Endothelial cell of umbilical vein (primary cell): ENCODE results near the gene RRM2. TPM values are rescaled to one million over a fixed set of nuclear protein-coding genes. Genes with fewer than 3 reads are reported as not detected.

Experiments used
- BruUV-seq: library from RNA; stranded (reverse); fragments of 400-500 nt; replicated peaks from 2 replicates; lab custom pipeline; 2021; lab: Mats Ljungman, UMichigan
- CTCF ChIA-PET: fragments of 300-600, 350-600 bp; sonication (Branson Sonifier 250); formaldehyde crosslinking; loops from one replicate; lab custom pipeline; 2021; ENCODE audit warnings: antibody characterized with exemption, inconsistent platforms; lab: Charles Lee
- POLR2A ChIA-PET: fragments of 300-600, 350-600 bp; sonication (Branson Sonifier 250); formaldehyde crosslinking; loops from one replicate; lab custom pipeline; 2021; ENCODE audit warnings: antibody characterized with exemption, inconsistent platforms; lab: Charles Lee
- DNase-seq: peaks from one replicate; pipeline ENCODE4 v3.0.0-alpha.2; 2011; ENCODE audit warnings: low read depth, low spot score
- FAIRE-seq: peaks from 2 replicates; lab custom pipeline; 2011; peaks lifted over from hg19 to GRCh38; lab: Jason Lieb, UNC
- H2AFZ ChIP-seq: 2 replicates; pipeline ENCODE4 v1.6.0; 2012; ENCODE audit warnings: low read depth, low read length, control low read depth, inconsistent platforms
- H3K27ac ChIP-seq: 2 replicates; pipeline ENCODE4 v1.5.1; 2011; ENCODE audit warnings: low read depth, mild to moderate bottlenecking, control low read depth, low read length, moderate library complexity; ENCODE audit not compliant: insufficient read depth
- H3K27me3 ChIP-seq, 2 experiments: 2 replicates each; pipeline versions ENCODE4 v1.6.0 to v1.6.1; 2011; ENCODE audit warnings: low read length in 2 of 2, mixed read lengths in 1 of 2; ENCODE audit not compliant: control insufficient read depth in 2 of 2, insufficient read depth in 2 of 2
- H3K36me3 ChIP-seq, 2 experiments: 2 replicates in 1 of 2; 3 replicates in 1 of 2; pipeline ENCODE4 v1.5.1; 2011; ENCODE audit warnings: low read length in 2 of 2, mild to moderate bottlenecking in 1 of 2, moderate library complexity in 1 of 2; ENCODE audit not compliant: control insufficient read depth in 2 of 2, insufficient read depth in 2 of 2; ENCODE audit errors: extremely low read depth in 1 of 2
- H3K4me1 ChIP-seq: 3 replicates; pipeline ENCODE4 v1.5.1; 2011; ENCODE audit warnings: mild to moderate bottlenecking, low read length; ENCODE audit not compliant: control insufficient read depth, insufficient read depth; ENCODE audit errors: extremely low read depth
- H3K4me2 ChIP-seq: 2 replicates; pipeline ENCODE4 v1.6.1; 2011; ENCODE audit warnings: low read length, control low read depth, mixed read lengths; ENCODE audit not compliant: insufficient read depth
- H3K4me3 ChIP-seq, 3 experiments: fragments of 200-600 bp in 1 of 3; sonication (generic), shearing (Covaris generic) in 1 of 3; replicated peaks in 1 of 3; 2 replicates each; pipeline ENCODE4 v1.5.1; 2011 to 2016; ENCODE audit warnings: control low read depth in 3 of 3, low read length in 3 of 3, mild to moderate bottlenecking in 2 of 3, inconsistent platforms in 1 of 3, low read depth in 1 of 3, moderate library complexity in 1 of 3; ENCODE audit not compliant: insufficient read depth in 1 of 3
- H3K79me2 ChIP-seq: 2 replicates; pipeline ENCODE4 v1.6.0; 2012; ENCODE audit warnings: low read length, inconsistent platforms; ENCODE audit not compliant: control insufficient read depth, insufficient read depth
- H3K9ac ChIP-seq: replicated peaks from 2 replicates; pipeline ENCODE3; 2011; ENCODE audit warnings: low read length, control low read depth; ENCODE audit not compliant: insufficient read depth; ENCODE audit errors: extremely low read depth
- H3K9me1 ChIP-seq: replicated peaks from 3 replicates; pipeline ENCODE4 v1.6.0; 2011; ENCODE audit warnings: mild to moderate bottlenecking, low read length; ENCODE audit not compliant: control insufficient read depth, insufficient read depth; ENCODE audit errors: extremely low read depth
- H3K9me3 ChIP-seq: replicated peaks from 2 replicates; pipeline ENCODE4 v1.5.1; 2012; ENCODE audit warnings: low read length, inconsistent platforms; ENCODE audit not compliant: control insufficient read depth, insufficient read depth
- H4K20me1 ChIP-seq: replicated peaks from 2 replicates; pipeline ENCODE3; 2011; ENCODE audit warnings: mild to moderate bottlenecking, low read length; ENCODE audit not compliant: control insufficient read depth, insufficient read depth; ENCODE audit errors: extremely low read depth
- CTCF ChIP-seq, 2 donors: IDR thresholded peaks; 1 replicate in 1 of 2; 2 replicates in 1 of 2; pipeline ENCODE4 v1.5.1; 2011; ENCODE audit warnings: low read length in 2 of 2, mild to moderate bottlenecking in 2 of 2, moderate library complexity in 2 of 2, control low read depth in 1 of 2, inconsistent platforms in 1 of 2, low read depth in 1 of 2; ENCODE audit not compliant: insufficient read depth in 1 of 2; ENCODE audit errors: extremely low read depth in 1 of 2
- EZH2 ChIP-seq: IDR thresholded peaks from 2 replicates; pipeline ENCODE4 v1.6.1; 2012; ENCODE audit warnings: borderline replicate concordance, low read depth, mild to moderate bottlenecking, moderate library complexity, low read length, inconsistent platforms; ENCODE audit not compliant: severe bottlenecking
- FOS ChIP-seq: IDR thresholded peaks from 2 replicates; pipeline ENCODE4 v1.6.1; 2011; ENCODE audit warnings: mild to moderate bottlenecking, low read length, moderate library complexity, borderline replicate concordance; ENCODE audit not compliant: insufficient read depth
- GATA2 ChIP-seq: IDR thresholded peaks from 2 replicates; pipeline ENCODE4 v1.7.0; 2011; ENCODE audit warnings: low read depth, mild to moderate bottlenecking, moderate library complexity, mixed read lengths, low read length; ENCODE audit not compliant: insufficient read length, insufficient read depth
- JUN ChIP-seq: IDR thresholded peaks from 2 replicates; pipeline ENCODE4 v1.6.1; 2011; ENCODE audit warnings: borderline replicate concordance, low read depth; ENCODE audit not compliant: insufficient read length, insufficient read depth
- MAX ChIP-seq: IDR thresholded peaks from 2 replicates; pipeline ENCODE4 v1.6.1; 2011; ENCODE audit not compliant: insufficient read depth, insufficient read length
- MYC ChIP-seq: IDR thresholded peaks from one replicate; pipeline ENCODE4 v1.6.1; 2011; ENCODE audit warnings: mild to moderate bottlenecking, low read depth, low read length
- POLR2AphosphoS5 ChIP-seq: IDR thresholded peaks from 2 replicates; pipeline ENCODE4 v1.6.1; 2012; ENCODE audit warnings: low read depth, mild to moderate bottlenecking, control low read depth, low read length, moderate library complexity; ENCODE audit not compliant: insufficient read depth
- dilution Hi-C: fragments of 300-500 bp; cut with MboI; formaldehyde crosslinking; loops from one replicate; pipeline ENCODE4 v1.15.0; 2019; ENCODE audit warnings: low sequenced_read_pairs; ENCODE audit not compliant: extremely low pct_ligation_motif_present
- intact Hi-C: fragments of 100-400 bp; cut with micrococcal nuclease; formaldehyde crosslinking; loops from one replicate; pipeline ENCODE4 v1.10.0; 2022
- polyA plus RNA-seq, 4 experiments: library from polyadenylated mRNA; depleted of rRNA in 3 of 4; stranded (reverse) in 3 of 4; unstranded in 1 of 4; fragments of >200 nt; gene quantifications; 2 replicates each; pipeline versions ENCODE4 v1.2.1 to v1.2.3, GENCODE V29; 2011 to 2012; ENCODE audit warnings: missing spikeins in 1 of 4
- total RNA-seq: library from RNA; stranded (reverse); gene quantifications from 2 replicates; pipeline ENCODE4 v1.2.3, GENCODE V29; 2021

The RRM2 gene
- total and polyA plus RNA-seq, 2 donors (not counting 3 experiments of a cell fraction or from before 2014, with no cell fraction given) = 40.9 to 246 TPM

- FAIRE-seq = no peak
- TF ChIP-seq CTCF (IDR thresholded peaks at IDR 0.05; ENCODE audit: extremely low read depth in 1 of 2, insufficient read depth in 1 of 2, low read depth in 1 of 2, low read length in 2 of 2) (no peak), EZH2 (no peak), GATA2 (no peak), POLR2AphosphoS5 (no peak), JUN (no peak), FOS (no peak), MYC (no peak), MAX (no peak)
- ChIA-PET POLR2A (no interaction called here), CTCF (no interaction called here)
- dilution Hi-C loops = no loop called here
- Histone ChIP-seq H4K20me1 (no peaks in the 10 kb centered on the region), H3K9me3 (no peaks in the 10 kb centered on the region), H3K9ac (no peak overlapping the region), H3K4me3 (no peak overlapping the region), H2AFZ (no peak overlapping the region), H3K4me1 (peaks cover 7% of the 10 kb centered on the region), H3K9me1 (no peaks in the 10 kb centered on the region), H3K27me3 (no peaks in the 10 kb centered on the region), H3K36me3 (no peaks in the 10 kb centered on the region), H3K79me2 (no peaks in the 10 kb centered on the region), H3K27ac (no peak overlapping the region), H3K4me2 (no peak overlapping the region)
- BruUV-seq = no TSS peak
- intact Hi-C loops = no loop called here
- DNase-seq = no peak
Measured at GRCh38 chr2:10175441-10175840, 52.9 kb downstream of the RRM2 start.
